Middle frontal gyrus (tissue), 1 donor: ENCODE measurements around the gene DCLK3.

Experiments used
- DNase-seq: peaks from one replicate; pipeline ENCODE4 v3.0.0-alpha.2; 2015; ENCODE audit warnings: low spot score; ENCODE audit errors: extremely low spot score

Gene DCLK3

DNA sequence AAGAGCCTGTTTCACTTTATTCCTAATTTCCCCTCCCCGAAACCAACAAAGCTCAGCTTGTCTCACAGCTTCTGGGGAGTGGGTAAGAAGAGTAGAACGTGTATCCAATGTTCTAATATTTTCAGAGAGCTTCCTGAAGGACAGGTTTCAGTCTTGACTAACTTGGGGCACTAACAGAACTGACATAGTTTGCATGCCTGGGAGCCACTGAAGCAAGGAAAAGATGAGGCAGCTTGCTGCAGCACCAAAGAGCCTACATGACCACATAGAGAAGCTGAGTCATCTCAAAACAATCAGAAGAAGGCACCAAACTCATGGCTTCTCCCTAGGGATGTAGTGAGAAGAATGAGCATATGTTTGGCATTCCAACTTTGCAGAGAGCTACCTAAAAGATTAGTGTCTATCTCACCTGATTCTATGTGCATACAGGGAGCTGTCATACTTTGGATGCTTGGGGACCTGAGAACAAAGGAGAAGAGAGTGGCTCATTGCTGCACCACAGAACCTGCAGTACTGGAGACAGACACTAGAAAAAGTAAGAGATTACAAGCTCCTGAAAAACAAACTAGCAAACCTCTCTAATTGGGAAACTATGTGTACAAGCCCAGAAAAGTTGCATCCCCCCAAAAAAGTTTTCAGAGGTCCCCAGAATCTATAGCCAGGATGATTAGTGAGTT, 86.9 kb downstream of the DCLK3 start:
- no peak for DNase-seq

DNA sequence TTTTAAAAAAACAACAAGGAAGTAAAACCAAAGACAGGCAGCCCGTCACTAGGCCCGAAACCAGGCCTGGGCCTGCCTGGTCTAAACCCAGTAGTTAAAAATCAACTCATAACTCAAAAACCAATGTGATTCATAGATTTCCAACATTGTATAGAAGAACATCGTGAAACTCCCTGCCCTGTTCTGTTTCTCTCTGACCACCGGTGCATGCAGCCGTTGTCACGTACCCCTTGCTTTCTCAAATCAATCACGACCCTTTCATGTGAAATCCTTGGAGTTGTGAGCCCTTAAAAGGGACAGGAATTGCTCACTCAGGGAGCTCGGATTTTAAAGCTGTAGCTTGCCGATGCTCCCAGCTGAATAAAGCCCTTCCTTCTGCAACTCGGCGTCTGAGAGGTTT, 89.5 kb downstream of the DCLK3 start:
- DNase-seq: no peak

DNA sequence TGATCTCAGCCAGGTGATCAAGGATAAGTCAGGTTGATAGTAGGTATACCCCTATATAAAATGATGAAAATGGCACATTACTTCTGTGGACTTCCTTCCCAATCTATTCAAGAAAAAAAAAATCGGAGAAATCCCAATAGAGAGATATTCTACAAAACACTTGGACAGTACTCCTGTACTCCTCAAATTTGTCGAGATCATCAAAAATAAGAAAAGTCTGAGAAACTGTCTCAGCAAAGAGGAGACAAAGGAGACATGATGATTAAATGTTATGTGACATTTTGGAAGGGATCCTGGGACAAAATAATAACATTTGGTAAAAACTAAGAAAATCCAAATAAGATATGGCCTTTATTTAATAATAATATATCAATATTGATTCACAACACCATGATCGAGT, 94.6 kb downstream of the DCLK3 start:
- no peak for DNase-seq

DNA sequence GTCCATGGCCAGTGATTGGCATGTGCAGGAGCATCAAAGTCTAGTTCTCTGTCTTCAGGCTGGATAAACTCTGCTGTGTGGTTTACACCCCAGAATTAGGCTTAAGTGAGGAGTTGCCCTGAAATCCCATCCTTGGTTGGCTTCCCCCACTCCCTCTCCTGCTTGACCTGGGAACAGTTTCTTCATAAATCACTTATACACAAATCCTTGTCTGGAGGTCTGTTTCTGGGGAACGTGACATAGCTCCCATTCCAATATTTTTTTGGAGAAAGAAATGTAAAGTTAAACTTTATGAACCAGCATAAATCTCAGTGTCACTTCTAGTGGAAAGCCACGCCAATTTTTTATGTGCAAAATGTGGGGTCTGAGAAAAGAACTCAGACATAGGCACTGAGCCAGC, 98.2 kb downstream of the DCLK3 start:
- DNase-seq: no peak

DNA sequence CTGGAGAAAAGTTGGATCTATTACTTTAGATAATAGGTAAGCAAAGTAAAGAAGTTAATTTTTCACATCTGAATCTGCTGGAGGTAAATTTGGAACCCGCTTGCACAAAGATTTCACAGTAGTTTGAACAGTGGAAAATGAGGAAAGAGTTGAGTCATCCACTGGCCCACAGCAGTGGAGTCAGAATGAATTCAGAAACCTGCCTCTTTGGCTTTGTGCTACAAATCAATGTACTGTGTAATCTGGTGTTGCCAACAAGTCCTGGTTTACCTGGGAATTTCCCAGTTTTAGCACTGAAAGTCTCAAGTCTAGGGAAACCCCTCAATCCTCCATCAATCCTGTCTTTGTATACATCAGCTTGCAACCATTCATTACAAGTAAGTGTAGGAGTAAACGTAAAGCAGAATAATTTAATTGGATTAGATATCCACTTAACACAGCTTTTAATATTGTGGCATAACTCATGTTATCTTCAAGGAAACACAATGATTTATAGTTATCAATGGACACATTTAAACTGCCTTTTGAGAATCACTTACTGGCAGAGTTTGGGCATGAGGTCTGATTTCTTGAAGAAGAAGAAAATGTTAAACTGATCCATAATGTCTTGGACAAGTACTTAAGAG, 100.6 kb downstream of the DCLK3 start:
- no peak for DNase-seq

DNA sequence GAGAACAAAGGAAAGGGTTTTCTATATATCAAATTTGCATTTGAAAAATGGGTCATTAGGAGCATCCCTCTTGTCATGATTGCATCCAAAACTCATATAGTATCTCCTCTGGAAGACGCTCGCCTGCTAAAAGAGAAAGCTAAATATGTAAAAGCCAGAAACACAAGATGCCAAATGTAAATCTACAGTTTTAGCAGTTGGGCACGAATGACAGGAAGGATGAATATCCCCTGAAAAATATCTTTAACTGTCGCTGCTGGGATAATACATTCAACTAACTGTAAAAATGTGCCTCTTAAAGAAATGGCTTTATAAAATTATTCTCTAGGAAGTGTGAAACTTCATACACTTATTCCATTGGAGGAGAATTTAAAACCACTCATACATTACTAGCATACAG, 101.7 kb downstream of the DCLK3 start:
- no peak for DNase-seq
